Occipital lobe (tissue), 2 donors: ENCODE measurements around the gene PTCD2. TPM values are rescaled to one million over a fixed set of nuclear protein-coding genes. Genes with fewer than 3 reads are reported as not detected.
A peak's percentile ranks its signal among the peaks of the same experiment; 100 is the strongest.

Source experiments
- DNase-seq: peaks from one replicate; lab custom pipeline; 2025; lab: John Stamatoyannopoulos, UW
- total RNA-seq: library from RNA; depleted of rRNA; stranded (reverse); fragments of >200 nt; gene quantifications from one replicate; pipeline ENCODE4 v1.2.3, GENCODE V29; 2014

The PTCD2 gene
- total RNA-seq, 1 donor from 2014 or later: 10.5 TPM

- no peak for DNase-seq
These were observed 26.2 kb downstream of the PTCD2 start for GRCh38 chr5:72346398-72346797.

GRCh38 chr5:72347801-72348308 lies 27.7 kb downstream of the PTCD2 start:
- no peak for DNase-seq

- no peak for DNase-seq
These were observed 31.2 kb downstream of the PTCD2 start for GRCh38 chr5:72351376-72351775.

GRCh38 chr5:72352616-72353015 lies 32.4 kb downstream of the PTCD2 start:
- no peak for DNase-seq

- DNase-seq: no peak
These were observed 32.9 kb downstream of the PTCD2 start for GRCh38 chr5:72353046-72353445.

GRCh38 chr5:72355706-72356299 lies 35.6 kb downstream of the PTCD2 start:
- DNase-seq: peak; percentile 28

GRCh38 chr5:72356361-72356760 lies 36.2 kb downstream of the PTCD2 start:
- no peak for DNase-seq

- no peak for DNase-seq
These were observed 38.8 kb downstream of the PTCD2 start for GRCh38 chr5:72358925-72359324.

GRCh38 chr5:72359886-72360285 lies 39.7 kb downstream of the PTCD2 start:
- DNase-seq: no peak

- no peak for DNase-seq
These were observed 43.1 kb downstream of the PTCD2 start for GRCh38 chr5:72363166-72363802.

GRCh38 chr5:72364171-72364570 lies 44.0 kb downstream of the PTCD2 start:
- DNase-seq: no peak

GRCh38 chr5:72364951-72365350 lies 44.8 kb downstream of the PTCD2 start:
- DNase-seq: no peak

GRCh38 chr5:72366324-72366976 lies 46.3 kb downstream of the PTCD2 start:
- DNase-seq: peak; percentile 14

- no peak for DNase-seq
These were observed 48.1 kb downstream of the PTCD2 start for GRCh38 chr5:72368271-72368670.

GRCh38 chr5:72369301-72369700 lies 49.1 kb downstream of the PTCD2 start:
- no peak for DNase-seq

GRCh38 chr5:72369711-72370110 lies 49.5 kb downstream of the PTCD2 start:
- no peak for DNase-seq

- no peak for DNase-seq
These were observed 52.2 kb downstream of the PTCD2 start for GRCh38 chr5:72372331-72372730.

GRCh38 chr5:72372923-72373322 lies 52.8 kb downstream of the PTCD2 start:
- DNase-seq: no peak

GRCh38 chr5:72374844-72375243 lies 54.7 kb downstream of the PTCD2 start:
- no peak for DNase-seq

- DNase-seq: no peak
These were observed 56.2 kb downstream of the PTCD2 start for GRCh38 chr5:72376381-72376780.

- DNase-seq: no peak
These were observed 57.9 kb downstream of the PTCD2 start for GRCh38 chr5:72377910-72378638.

- DNase-seq: no peak
These were observed 58.6 kb downstream of the PTCD2 start for GRCh38 chr5:72378639-72379289.
